ENCODE data around the gene TMEM170A.

GRCh38 chr16:75443298-75443697 is 21.2 kb downstream of the TMEM170A start:
- TF ChIP-seq CTCF (conservative IDR thresholded peaks at IDR 0.05; ENCODE audit: low read length) (no peak), EZH2phosphoT487 (IDR thresholded peaks at IDR 0.05; ENCODE audit: borderline replicate concordance, low read depth, low read length) (no peak)
